Ishikawa (cell line): Measurements from ENCODE around the gene SEMA4C.

ENCODE experiments used
- CEBPB ChIP-seq: IDR thresholded peaks from 2 replicates; pipeline ENCODE4 v1.6.1; 2012
- CREB1 ChIP-seq: IDR thresholded peaks from 2 replicates; pipeline ENCODE4 v1.6.1; 2012; ENCODE audit warnings: low read depth
- EGR1 ChIP-seq: IDR thresholded peaks from 2 replicates; pipeline ENCODE4 v1.6.1; 2012
- EP300 ChIP-seq: IDR thresholded peaks from 2 replicates; pipeline ENCODE4 v1.6.1; 2012; ENCODE audit warnings: borderline replicate concordance
- FOXM1 ChIP-seq: IDR thresholded peaks from 2 replicates; pipeline ENCODE4 v1.6.1; 2012; ENCODE audit warnings: low read depth, borderline replicate concordance
- NFIC ChIP-seq: IDR thresholded peaks from 2 replicates; pipeline ENCODE4 v1.6.1; 2012
- RAD21 ChIP-seq: IDR thresholded peaks from 2 replicates; pipeline ENCODE4 v1.6.1; 2012; ENCODE audit warnings: low read depth
- REST ChIP-seq: IDR thresholded peaks from 2 replicates; pipeline ENCODE4 v1.6.1; 2012; ENCODE audit warnings: low read depth, mild to moderate bottlenecking
- TAF1 ChIP-seq: IDR thresholded peaks from 2 replicates; pipeline ENCODE4 v1.6.1; 2012; ENCODE audit warnings: low read depth, mild to moderate bottlenecking
- TCF12 ChIP-seq: IDR thresholded peaks from 2 replicates; pipeline ENCODE4 v1.6.1; 2012; ENCODE audit warnings: low read depth
- TEAD4 ChIP-seq: IDR thresholded peaks from 2 replicates; pipeline ENCODE4 v1.6.1; 2012
- YY1 ChIP-seq: IDR thresholded peaks from 2 replicates; pipeline ENCODE4 v1.6.1; 2012; ENCODE audit warnings: low read depth
- ZBTB7A ChIP-seq: IDR thresholded peaks from 2 replicates; pipeline ENCODE4 v1.6.1; 2012; ENCODE audit warnings: low read depth
- TF ChIP-seq, protein P1 (sequence below): IDR thresholded peaks from 2 replicates; pipeline ENCODE4 v1.6.1; 2012
- TF ChIP-seq, protein P2 (sequence below): IDR thresholded peaks from 2 replicates; pipeline ENCODE4 v1.6.1; 2012

Gene SEMA4C

DNA sequence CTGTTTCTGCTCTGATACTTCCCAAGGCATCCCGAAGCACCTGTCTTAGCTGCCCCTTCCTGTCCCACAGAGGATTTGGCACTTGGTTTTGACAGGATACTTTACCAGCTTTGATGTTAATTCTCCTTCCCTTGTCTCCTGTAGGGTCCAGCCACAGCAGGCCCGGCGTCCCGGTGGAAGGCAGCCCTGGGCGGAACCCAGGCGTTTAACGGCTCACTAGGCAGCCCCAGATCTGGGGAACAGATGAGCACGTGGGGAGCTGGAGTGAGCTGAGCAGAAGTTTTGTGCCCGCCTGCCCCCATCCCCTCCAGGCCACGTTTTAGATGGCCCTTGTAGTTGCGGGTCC lies 37.5 kb downstream of the SEMA4C start:
- no peak for TF ChIP-seq EGR1
- TF ChIP-seq YY1 = no peak
- no peak for TF ChIP-seq EP300
- no peak for TF ChIP-seq TEAD4
- no peak for TF ChIP-seq REST
- TF ChIP-seq TAF1 = no peak
- no peak for TF ChIP-seq TCF12
- no peak for TF ChIP-seq CREB1
- TF ChIP-seq CEBPB = no peak
- TF ChIP-seq, protein P1, sequence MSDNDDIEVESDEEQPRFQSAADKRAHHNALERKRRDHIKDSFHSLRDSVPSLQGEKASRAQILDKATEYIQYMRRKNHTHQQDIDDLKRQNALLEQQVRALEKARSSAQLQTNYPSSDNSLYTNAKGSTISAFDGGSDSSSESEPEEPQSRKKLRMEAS = peak; percentile 7; the same call in 1 of the 2 replicates
- TF ChIP-seq FOXM1 = no peak
- no peak for TF ChIP-seq ZBTB7A
- TF ChIP-seq, protein P2, sequence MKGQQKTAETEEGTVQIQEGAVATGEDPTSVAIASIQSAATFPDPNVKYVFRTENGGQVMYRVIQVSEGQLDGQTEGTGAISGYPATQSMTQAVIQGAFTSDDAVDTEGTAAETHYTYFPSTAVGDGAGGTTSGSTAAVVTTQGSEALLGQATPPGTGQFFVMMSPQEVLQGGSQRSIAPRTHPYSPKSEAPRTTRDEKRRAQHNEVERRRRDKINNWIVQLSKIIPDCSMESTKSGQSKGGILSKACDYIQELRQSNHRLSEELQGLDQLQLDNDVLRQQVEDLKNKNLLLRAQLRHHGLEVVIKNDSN = 0 out of 2 replicates have a peak, but pooled peaks have one; percentile 4

DNA sequence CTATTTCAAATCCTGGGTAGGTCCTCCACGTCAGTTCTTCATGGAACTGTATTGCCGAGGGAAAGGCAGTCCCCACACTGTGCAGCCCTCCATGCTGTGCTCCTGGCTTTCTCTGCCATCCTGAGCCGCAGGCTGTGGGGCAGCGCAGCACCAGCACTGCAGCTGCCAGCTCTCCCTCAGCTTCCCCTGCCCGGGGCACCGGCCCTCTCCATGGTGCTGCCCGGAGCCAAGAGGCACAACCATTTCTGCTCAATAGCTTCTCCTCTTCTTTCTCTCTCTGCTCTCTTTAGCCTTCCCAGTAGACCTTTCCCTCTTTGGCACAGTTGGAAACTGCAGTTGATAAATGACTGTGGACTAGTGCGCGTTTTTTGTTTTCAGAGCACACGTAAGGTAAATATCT lies 38.2 kb downstream of the SEMA4C start:
- TF ChIP-seq REST (peak; percentile 91), TEAD4 (no peak)

- TF ChIP-seq TCF12 = no peak
- TF ChIP-seq TAF1 = no peak
- no peak for TF ChIP-seq ZBTB7A
- TF ChIP-seq NFIC = no peak
- TF ChIP-seq EGR1 = no peak
- TF ChIP-seq, protein P2 = no peak
- no peak for TF ChIP-seq CEBPB
These were observed 39.8 kb downstream of the SEMA4C start for GRCh38 chr2:96830044-96830562.

- TF ChIP-seq TEAD4 = no peak
- no peak for TF ChIP-seq EP300
- no peak for TF ChIP-seq FOXM1
- no peak for TF ChIP-seq NFIC
- no peak for TF ChIP-seq YY1
- no peak for TF ChIP-seq CREB1
- TF ChIP-seq, protein P2 = no peak
- no peak for TF ChIP-seq RAD21
- TF ChIP-seq TAF1 = no peak
- TF ChIP-seq CEBPB = no peak
- TF ChIP-seq ZBTB7A = no peak
- no peak for TF ChIP-seq EGR1
- no peak for TF ChIP-seq REST
- TF ChIP-seq, protein P1 = no peak
- no peak for TF ChIP-seq TCF12
These were observed 41.0 kb downstream of the SEMA4C start for GRCh38 chr2:96828874-96829273.

DNA sequence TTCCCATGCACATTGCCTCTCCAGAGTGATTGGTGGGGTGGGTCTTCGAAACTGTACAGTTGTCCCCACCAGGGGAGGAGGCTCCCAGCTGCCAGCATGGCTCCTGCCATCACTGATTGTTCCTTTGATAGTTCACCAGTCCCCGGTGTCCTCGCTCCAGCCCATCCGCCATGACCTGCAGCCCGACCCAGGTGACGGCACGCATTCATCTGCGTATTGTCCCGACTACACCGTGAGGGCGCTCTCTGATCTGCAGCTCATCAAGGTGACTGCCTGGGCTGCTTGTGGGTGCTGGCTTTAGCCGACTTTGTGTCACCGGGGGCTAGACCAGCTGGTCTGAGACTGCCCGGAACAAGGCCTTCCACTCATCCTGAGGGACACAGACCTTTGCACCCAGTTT lies 41.4 kb downstream of the SEMA4C start:
- TF ChIP-seq TCF12 = no peak
- TF ChIP-seq ZBTB7A = no peak
- TF ChIP-seq RAD21 = no peak
- TF ChIP-seq, protein P1 = no peak
- TF ChIP-seq, protein P2 = no peak
- TF ChIP-seq CREB1 = no peak
- no peak for TF ChIP-seq NFIC
- no peak for TF ChIP-seq TAF1
- TF ChIP-seq FOXM1 = no peak
- no peak for TF ChIP-seq EP300
- TF ChIP-seq EGR1 = no peak
- TF ChIP-seq TEAD4 = no peak
- TF ChIP-seq REST = no peak
- TF ChIP-seq CEBPB = no peak
- no peak for TF ChIP-seq YY1
